BLaER1 treated with 17β-estradiol and CSF1 and Interleukin-3, amounts not matched to agents 10 nM and 100 nM (cell line): Measurements from ENCODE around the gene NFYC.

Experiments used
- H3K27ac ChIP-seq, 11 experiments: shearing (Covaris generic); formaldehyde crosslinking; 2 replicates each; pipeline ENCODE4 v1.8.1; 2022
- H3K27me3 ChIP-seq, 11 experiments: shearing (Covaris generic); formaldehyde crosslinking; 2 replicates each; pipeline ENCODE4 v1.8.1; 2022
- H3K36me3 ChIP-seq, 11 experiments: shearing (Covaris generic); formaldehyde crosslinking; 2 replicates each; pipeline ENCODE4 v1.8.1; 2022
- H3K4me1 ChIP-seq, 10 experiments: shearing (Covaris generic); formaldehyde crosslinking; 2 replicates each; pipeline ENCODE4 v1.8.1; 2022
- H3K4me2 ChIP-seq, 11 experiments: shearing (Covaris generic); formaldehyde crosslinking; 2 replicates each; pipeline ENCODE4 v1.8.1; 2022
- H3K4me3 ChIP-seq, 10 experiments: shearing (Covaris generic); formaldehyde crosslinking; 2 replicates each; pipeline ENCODE4 v1.8.1; 2022
- H3K9ac ChIP-seq, 11 experiments: shearing (Covaris generic); formaldehyde crosslinking; 2 replicates each; pipeline ENCODE4 v1.8.1; 2022
- H3K9me3 ChIP-seq, 11 experiments: shearing (Covaris generic); formaldehyde crosslinking; replicated peaks in 1 of 11; 2 replicates each; pipeline ENCODE4 v1.8.1; 2022
- H4K20me1 ChIP-seq, 11 experiments: shearing (Covaris generic); formaldehyde crosslinking; 2 replicates each; pipeline ENCODE4 v1.8.1; 2022
- Cebpa-rat ChIP-seq, 11 experiments: shearing (Covaris generic); IDR thresholded peaks; 2 replicates each; pipeline ENCODE4 v1.8.1; 2022

The NFYC gene

DNA sequence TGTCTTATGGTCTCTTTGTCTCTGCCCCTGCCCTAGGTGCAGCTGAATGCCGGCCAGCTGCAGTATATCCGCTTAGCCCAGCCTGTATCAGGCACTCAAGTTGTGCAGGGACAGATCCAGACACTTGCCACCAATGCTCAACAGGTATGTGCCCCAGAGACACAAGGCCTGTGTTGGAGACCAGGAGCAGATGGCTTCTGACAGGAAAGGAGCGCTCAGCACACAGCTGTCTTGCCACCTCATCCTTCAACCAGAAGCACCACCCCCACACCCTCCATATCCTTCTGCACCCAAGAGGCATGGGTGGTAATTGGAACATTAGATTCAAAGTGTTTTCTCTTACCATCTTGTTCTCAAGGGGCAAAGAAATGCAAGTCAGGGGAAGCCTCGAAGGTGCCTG lies 75.1 kb downstream of the NFYC start:
- H3K4me2 ChIP-seq: no peak overlapping the region
- peaks cover 77 to 98% (median 91%) of the 10 kb centered on the region in 11 experiments for H3K36me3 ChIP-seq
- no peaks in the 10 kb centered on the region for H3K9me3 ChIP-seq
- no peaks in the 10 kb centered on the region for H3K27me3 ChIP-seq
- H3K27ac ChIP-seq: no peak overlapping the region
- H4K20me1 ChIP-seq: peaks cover 0 to 39% (median 8%) of the 10 kb centered on the region in 11 experiments; a peak in 12 of 22 replicates
- H3K4me1 ChIP-seq: peaks cover 14 to 53% (median 48%) of the 10 kb centered on the region in 10 experiments
- no peak overlapping the region for H3K4me3 ChIP-seq
- TF ChIP-seq Cebpa-rat (IDR thresholded peaks at IDR 0.05): no peak
- no peak overlapping the region for H3K9ac ChIP-seq

- no peaks in the 10 kb centered on the region for H3K27me3 ChIP-seq
- peaks cover 77 to 96% (median 86%) of the 10 kb centered on the region in 11 experiments for H3K36me3 ChIP-seq
- H4K20me1 ChIP-seq: peaks cover 0 to 30% (median 4%) of the 10 kb centered on the region in 11 experiments; a peak in 12 of 22 replicates
- no peaks in the 10 kb centered on the region for H3K9me3 ChIP-seq
- H3K9ac ChIP-seq: no peak overlapping the region
- no peak overlapping the region for H3K27ac ChIP-seq
- peaks cover 14 to 37% (median 32%) of the 10 kb centered on the region in 10 experiments for H3K4me1 ChIP-seq
- H3K4me3 ChIP-seq: no peak overlapping the region
- H3K4me2 ChIP-seq: no peak overlapping the region
- TF ChIP-seq Cebpa-rat (IDR thresholded peaks at IDR 0.05): no peak
Measured at GRCh38 chr1:40768146-40768990, 76.9 kb downstream of the NFYC start.

- H3K9ac ChIP-seq: peak overlapping the region in 5 of 11 experiments; percentile 4 to 46 (median 26); a peak in 6 of 22 replicates
- H3K36me3 ChIP-seq: peaks cover 67 to 84% (median 73%) of the 10 kb centered on the region in 11 experiments
- no peak for TF ChIP-seq Cebpa-rat (IDR thresholded peaks at IDR 0.05)
- no peaks in the 10 kb centered on the region for H3K9me3 ChIP-seq
- peaks cover 7 to 24% (median 20%) of the 10 kb centered on the region in 10 experiments; a peak in 18 of 20 replicates for H3K4me1 ChIP-seq
- H3K27me3 ChIP-seq: no peaks in the 10 kb centered on the region
- H3K4me2 ChIP-seq: peak overlapping the region in 10 of 11 experiments; percentile 13 to 67 (median 50); a peak in 18 of 22 replicates
- H3K4me3 ChIP-seq: no peak overlapping the region
- peaks cover 0 to 26% (median 0%) of the 10 kb centered on the region in 11 experiments; a peak in 9 of 22 replicates for H4K20me1 ChIP-seq
- H3K27ac ChIP-seq: peak overlapping the region in 4 of 11 experiments; percentile 3 to 32 (median 20); a peak in 3 of 22 replicates
Measured at GRCh38 chr1:40769815-40770214, 78.3 kb downstream of the NFYC start.

- peak overlapping the region in 5 of 11 experiments; percentile 4 to 46 (median 26); a peak in 5 of 22 replicates for H3K9ac ChIP-seq
- peaks cover 0 to 26% (median 0%) of the 10 kb centered on the region in 11 experiments; a peak in 9 of 22 replicates for H4K20me1 ChIP-seq
- H3K27me3 ChIP-seq: no peaks in the 10 kb centered on the region
- H3K9me3 ChIP-seq: peaks cover 0 to 2% (median 0%) of the 10 kb centered on the region in 11 experiments; a peak in 2 of 22 replicates
- peaks cover 61 to 79% (median 66%) of the 10 kb centered on the region in 11 experiments for H3K36me3 ChIP-seq
- TF ChIP-seq Cebpa-rat (IDR thresholded peaks at IDR 0.05): no peak
- H3K4me1 ChIP-seq: peaks cover 7 to 23% (median 20%) of the 10 kb centered on the region in 10 experiments; a peak in 18 of 20 replicates
- peak overlapping the region in 5 of 11 experiments; percentile 3 to 32 (median 17); a peak in 3 of 22 replicates for H3K27ac ChIP-seq
- H3K4me2 ChIP-seq: peak overlapping the region in 9 of 11 experiments; percentile 36 to 67 (median 50); a peak in 18 of 22 replicates
- no peak overlapping the region for H3K4me3 ChIP-seq
Measured at GRCh38 chr1:40770296-40771070, 79.0 kb downstream of the NFYC start.

GRCh38 chr1:40772146-40772955 lies 80.8 kb downstream of the NFYC start:
- TF ChIP-seq Cebpa-rat (IDR thresholded peaks at IDR 0.05): no peak
- peaks cover 53 to 76% (median 64%) of the 10 kb centered on the region in 11 experiments for H3K36me3 ChIP-seq
- no peak overlapping the region for H3K4me2 ChIP-seq

DNA sequence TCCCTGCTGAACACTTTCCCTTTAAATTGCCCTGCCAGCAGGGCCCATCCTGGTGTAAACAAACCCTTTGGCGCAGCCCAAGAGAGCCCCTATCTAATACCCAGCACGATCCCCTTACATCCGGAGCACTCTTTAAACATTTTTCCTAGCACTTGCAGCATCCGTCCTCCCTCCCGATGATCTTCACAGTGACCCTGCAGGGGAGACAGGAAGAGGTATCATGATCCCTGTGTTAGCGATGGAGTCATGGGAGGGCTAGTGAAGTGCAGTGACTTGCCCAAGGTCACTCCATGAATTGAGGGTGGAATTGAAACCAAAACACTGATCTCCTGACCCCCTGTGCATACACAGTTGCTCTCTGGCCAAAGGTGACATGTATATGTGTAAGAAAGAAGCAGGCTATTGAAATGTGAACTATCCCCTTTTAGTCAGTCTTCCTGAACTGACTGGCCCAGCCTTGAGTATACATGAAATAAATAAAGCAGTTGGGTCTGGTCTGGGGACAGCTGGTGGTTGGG lies 82.3 kb downstream of the NFYC start:
- H3K4me2 ChIP-seq: no peak overlapping the region
- H3K9me3 ChIP-seq: peaks cover 13 to 22% (median 20%) of the 10 kb centered on the region in 11 experiments
- H3K36me3 ChIP-seq: peaks cover 39 to 61% (median 51%) of the 10 kb centered on the region in 11 experiments
- peaks cover 15 to 27% (median 20%) of the 10 kb centered on the region in 10 experiments for H3K4me1 ChIP-seq
- H3K27ac ChIP-seq: no peak overlapping the region
- no peaks in the 10 kb centered on the region for H3K27me3 ChIP-seq
- peaks cover 0 to 26% (median 0%) of the 10 kb centered on the region in 11 experiments; a peak in 8 of 22 replicates for H4K20me1 ChIP-seq
- no peak overlapping the region for H3K4me3 ChIP-seq
- TF ChIP-seq Cebpa-rat (IDR thresholded peaks at IDR 0.05): no peak
- no peak overlapping the region for H3K9ac ChIP-seq

More at GRCh38 chr1:40772146-40772955, 80.8 kb downstream of the NFYC start:
- H4K20me1 ChIP-seq: peaks cover 0 to 26% (median 0%) of the 10 kb centered on the region in 11 experiments; a peak in 8 of 22 replicates
- peaks cover 13 to 19% (median 18%) of the 10 kb centered on the region in 11 experiments for H3K9me3 ChIP-seq
- no peak overlapping the region for H3K9ac ChIP-seq
- no peak overlapping the region for H3K4me3 ChIP-seq
- H3K4me1 ChIP-seq: peaks cover 7 to 23% (median 20%) of the 10 kb centered on the region in 10 experiments; a peak in 18 of 20 replicates
- H3K27me3 ChIP-seq: no peaks in the 10 kb centered on the region
- H3K27ac ChIP-seq: no peak overlapping the region

GRCh38 chr1:40774266-40774998 lies 82.9 kb downstream of the NFYC start:
- Histone ChIP-seq H3K9me3 (peaks cover 13 to 22% (median 20%) of the 10 kb centered on the region in 11 experiments), H4K20me1 (peaks cover 0 to 20% (median 0%) of the 10 kb centered on the region in 11 experiments; a peak in 8 of 22 replicates), H3K9ac (no peak overlapping the region), H3K27ac (no peak overlapping the region), H3K4me3 (no peak overlapping the region), H3K4me2 (no peak overlapping the region), H3K27me3 (no peaks in the 10 kb centered on the region), H3K4me1 (peaks cover 13 to 24% (median 14%) of the 10 kb centered on the region in 10 experiments), H3K36me3 (peaks cover 32 to 55% (median 45%) of the 10 kb centered on the region in 11 experiments)
- TF ChIP-seq Cebpa-rat (IDR thresholded peaks at IDR 0.05): no peak
